Calu3 (cell line): ENCODE measurements around the gene ROGDI. TPM values are rescaled to one million over a fixed set of nuclear protein-coding genes. Genes with fewer than 3 reads are reported as not detected.

ENCODE experiments used
- BruUV-seq: library from RNA; stranded (reverse); fragments of 400-500 nt; replicated peaks from 2 replicates; lab custom pipeline; 2021; lab: Mats Ljungman, UMichigan
- CTCF ChIA-PET: fragments of 300-600 bp; sonication (Branson Sonifier 250); formaldehyde crosslinking; loops from one replicate; lab custom pipeline; 2022; ENCODE audit warnings: antibody characterized with exemption; lab: Charles Lee
- DNase-seq: peaks from one replicate; pipeline ENCODE4 v3.0.0; 2022
- H3K27ac Mint-ChIP-seq: one replicate; pipeline ENCODE4 v1.8.0; 2022; ENCODE audit warnings: mixed read lengths; ENCODE audit not compliant: unreplicated experiment
- H3K27me3 Mint-ChIP-seq: one replicate; pipeline ENCODE4 v1.8.0; 2022; ENCODE audit warnings: mixed read lengths; ENCODE audit not compliant: unreplicated experiment
- H3K36me3 Mint-ChIP-seq: one replicate; pipeline ENCODE4 v1.8.0; 2022; ENCODE audit warnings: mild to moderate bottlenecking, moderate library complexity, mixed read lengths; ENCODE audit not compliant: insufficient read depth, unreplicated experiment
- H3K4me1 Mint-ChIP-seq: one replicate; pipeline ENCODE4 v1.8.0; 2022; ENCODE audit warnings: mild to moderate bottlenecking, low read depth, mixed read lengths; ENCODE audit not compliant: unreplicated experiment
- H3K4me3 Mint-ChIP-seq: one replicate; pipeline ENCODE4 v1.8.0; 2022; ENCODE audit warnings: mild to moderate bottlenecking, low read depth, moderate library complexity, mixed read lengths; ENCODE audit not compliant: unreplicated experiment
- H3K9me3 Mint-ChIP-seq: one replicate; pipeline ENCODE4 v1.8.0; 2022; ENCODE audit warnings: low read depth, mixed read lengths; ENCODE audit not compliant: unreplicated experiment
- intact Hi-C: fragments of 100-400 bp; cut with micrococcal nuclease; formaldehyde crosslinking; loops from one replicate; pipeline ENCODE4 v1.10.0; 2022; ENCODE audit not compliant: unreplicated experiment
- total RNA-seq: library from RNA; stranded (reverse); gene quantifications from 2 replicates; pipeline ENCODE4 v1.2.3, GENCODE V29; 2022
- TF ChIP-seq, protein P1 (sequence below): fragments of 200-600 bp; IDR thresholded peaks from one replicate; pipeline ENCODE4 v1.8.0; 2022; ENCODE audit warnings: antibody characterized with exemption; ENCODE audit not compliant: unreplicated experiment

The ROGDI gene
- total RNA-seq, 1 experiment from 2014 or later = 20.8 TPM

DNA sequence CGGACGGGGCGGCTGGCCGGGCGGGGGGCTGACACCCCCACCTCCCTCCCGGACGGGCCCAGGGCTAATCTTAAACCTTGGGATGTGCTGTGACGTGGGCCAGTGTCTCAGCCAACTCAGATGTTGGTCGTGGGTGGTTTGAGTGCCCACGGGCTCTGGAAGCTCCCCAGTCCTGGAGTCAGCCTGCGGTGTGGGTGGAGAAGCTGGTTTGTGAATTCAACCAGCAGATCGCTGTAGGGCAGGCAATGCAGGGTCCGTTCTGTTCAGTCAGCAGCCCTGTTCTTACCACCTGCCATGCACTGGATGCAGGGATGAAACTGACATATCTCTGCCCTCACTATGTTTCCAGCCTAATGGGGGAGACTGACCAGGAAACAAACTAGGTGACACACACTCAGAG, 27.4 kb downstream of the ROGDI start:
- no peaks in the 10 kb centered on the region for H3K4me1 Mint-ChIP-seq
- intact Hi-C loops = no loop called here
- no TSS peak for BruUV-seq
- no peak for DNase-seq
- no peak overlapping the region for H3K27ac Mint-ChIP-seq
- no peaks in the 10 kb centered on the region for H3K27me3 Mint-ChIP-seq
- TF ChIP-seq, protein P1, sequence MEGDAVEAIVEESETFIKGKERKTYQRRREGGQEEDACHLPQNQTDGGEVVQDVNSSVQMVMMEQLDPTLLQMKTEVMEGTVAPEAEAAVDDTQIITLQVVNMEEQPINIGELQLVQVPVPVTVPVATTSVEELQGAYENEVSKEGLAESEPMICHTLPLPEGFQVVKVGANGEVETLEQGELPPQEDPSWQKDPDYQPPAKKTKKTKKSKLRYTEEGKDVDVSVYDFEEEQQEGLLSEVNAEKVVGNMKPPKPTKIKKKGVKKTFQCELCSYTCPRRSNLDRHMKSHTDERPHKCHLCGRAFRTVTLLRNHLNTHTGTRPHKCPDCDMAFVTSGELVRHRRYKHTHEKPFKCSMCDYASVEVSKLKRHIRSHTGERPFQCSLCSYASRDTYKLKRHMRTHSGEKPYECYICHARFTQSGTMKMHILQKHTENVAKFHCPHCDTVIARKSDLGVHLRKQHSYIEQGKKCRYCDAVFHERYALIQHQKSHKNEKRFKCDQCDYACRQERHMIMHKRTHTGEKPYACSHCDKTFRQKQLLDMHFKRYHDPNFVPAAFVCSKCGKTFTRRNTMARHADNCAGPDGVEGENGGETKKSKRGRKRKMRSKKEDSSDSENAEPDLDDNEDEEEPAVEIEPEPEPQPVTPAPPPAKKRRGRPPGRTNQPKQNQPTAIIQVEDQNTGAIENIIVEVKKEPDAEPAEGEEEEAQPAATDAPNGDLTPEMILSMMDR = no peak
- no peak overlapping the region for H3K4me3 Mint-ChIP-seq
- no peaks in the 10 kb centered on the region for H3K36me3 Mint-ChIP-seq
- CTCF ChIA-PET = no interaction called here
- H3K9me3 Mint-ChIP-seq = no peaks in the 10 kb centered on the region

- no peak overlapping the region for H3K27ac Mint-ChIP-seq
- peaks cover 21% of the 10 kb centered on the region for H3K36me3 Mint-ChIP-seq
- CTCF ChIA-PET = interaction anchor here (0.7 kb wide), 1 partner anchor 1745 kb away, joined by 3 read pairs; no protein-coding TSS in a partner anchor
These were observed 30.1 kb downstream of the ROGDI start for GRCh38 chr16:4772351-4772750.

DNA sequence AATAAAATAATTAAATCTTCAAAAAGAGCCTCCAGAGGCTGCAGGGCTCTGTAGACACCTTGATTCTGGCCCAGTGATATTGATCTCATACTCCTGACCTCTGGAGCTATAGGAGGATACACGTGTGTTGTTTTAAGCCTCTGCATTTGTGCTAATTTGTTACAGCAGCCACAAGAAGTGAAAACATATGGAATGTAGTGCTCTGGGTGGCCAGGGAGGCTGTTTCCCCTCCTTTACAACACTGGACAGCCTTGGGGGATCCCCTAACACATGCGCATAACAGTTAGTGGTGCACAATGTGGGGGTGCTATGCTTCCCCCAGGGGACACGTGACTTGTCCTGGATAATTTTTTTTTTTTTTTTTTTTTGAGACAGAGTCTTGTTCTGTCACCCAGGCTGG, 30.8 kb downstream of the ROGDI start:
- H3K9me3 Mint-ChIP-seq = no peaks in the 10 kb centered on the region
- intact Hi-C loops = no loop called here
- H3K36me3 Mint-ChIP-seq = peaks cover 28% of the 10 kb centered on the region
- no peak for DNase-seq
- no TSS peak for BruUV-seq
- TF ChIP-seq, protein P1 = no peak
- H3K4me3 Mint-ChIP-seq = no peak overlapping the region
- peaks cover 21% of the 10 kb centered on the region for H3K4me1 Mint-ChIP-seq
- no peak overlapping the region for H3K27ac Mint-ChIP-seq
- no peaks in the 10 kb centered on the region for H3K27me3 Mint-ChIP-seq
- CTCF ChIA-PET = no interaction called here

More at GRCh38 chr16:4772351-4772750, 30.1 kb downstream of the ROGDI start:
- BruUV-seq = no TSS peak
- no peaks in the 10 kb centered on the region for H3K27me3 Mint-ChIP-seq
- peaks cover 21% of the 10 kb centered on the region for H3K4me1 Mint-ChIP-seq
- no peak overlapping the region for H3K4me3 Mint-ChIP-seq
- no peak for DNase-seq
- no peaks in the 10 kb centered on the region for H3K9me3 Mint-ChIP-seq
- intact Hi-C loops = no loop called here
- TF ChIP-seq, protein P1 = no peak

GRCh38 chr16:4769306-4769638, 33.2 kb downstream of the ROGDI start:
- Mint-ChIP-seq H3K27me3 (no peaks in the 10 kb centered on the region), H3K27ac (peak overlapping the region; percentile 91), H3K4me1 (peaks cover 30% of the 10 kb centered on the region), H3K36me3 (peaks cover 41% of the 10 kb centered on the region), H3K4me3 (peak overlapping the region; percentile 87), H3K9me3 (no peaks in the 10 kb centered on the region)
- intact Hi-C loops = no loop called here
- no TSS peak for BruUV-seq
- DNase-seq = no peak
- TF ChIP-seq, protein P1 = no peak
- CTCF ChIA-PET = interaction anchor here (0.9 kb wide), 1 partner anchor 35 kb away, joined by 4 read pairs; the partner anchor contains the start of genes ANKS3 and DNAAF8
